Upper lobe of left lung (tissue), 6 donors: ENCODE results near the gene DGKQ. TPM values are rescaled to one million over a fixed set of nuclear protein-coding genes. Genes with fewer than 3 reads are reported as not detected.

ENCODE experiments used
- ATAC-seq, 2 donors: fragments of 200-7000 bp; cut with Tn5 transposase; one replicate each; pipeline ENCODE4 v1.9.1; 2022; ENCODE audit warnings: mild to moderate bottlenecking in 2 of 2, moderate library complexity in 2 of 2; ENCODE audit not compliant: low FRiP score in 2 of 2
- DNase-seq, 2 donors: peaks; one replicate each; pipeline ENCODE4 v3.0.0-alpha.2; 2019 to 2020
- H3K27ac ChIP-seq, 4 donors: fragments of 200-600 bp; sonication (generic); one replicate each; pipeline ENCODE4 v1.5.1; 2016 to 2019
- H3K27me3 ChIP-seq, 4 donors: fragments of 200-600 bp; sonication (generic); one replicate each; pipeline ENCODE4 v1.5.1; 2017 to 2019
- H3K36me3 ChIP-seq, 4 donors: fragments of 200-600 bp; sonication (generic); one replicate each; pipeline ENCODE4 v1.5.1; 2016 to 2019
- H3K4me1 ChIP-seq, 4 donors: fragments of 200-600 bp; sonication (generic); one replicate each; pipeline ENCODE4 v1.5.1; 2018 to 2019
- H3K4me3 ChIP-seq, 4 donors: fragments of 200-600 bp; sonication (generic); one replicate each; pipeline ENCODE4 v1.5.1; 2017 to 2019; ENCODE audit warnings: mild to moderate bottlenecking in 2 of 4, moderate library complexity in 1 of 4
- H3K9me3 ChIP-seq, 4 donors: fragments of 200-600 bp; sonication (generic); one replicate each; pipeline ENCODE4 v1.5.1; 2018 to 2019
- CTCF ChIP-seq, 6 experiments: fragments of 450-650 bp in 4 of 6; fragments of 200-600 bp in 2 of 6; sonication (generic) in 2 of 6; IDR thresholded peaks; one replicate each; pipeline ENCODE4 v1.5.1; 2016 to 2019; ENCODE audit warnings: antibody characterized with exemption in 6 of 6
- EP300 ChIP-seq, 4 donors: sonication (generic); formaldehyde crosslinking; IDR thresholded peaks; one replicate each; pipeline ENCODE4 v1.5.1; 2017; ENCODE audit warnings: antibody characterized with exemption in 4 of 4, control low read depth in 2 of 4
- POLR2A ChIP-seq, 4 donors: fragments of 450-650 bp; IDR thresholded peaks; one replicate each; pipeline ENCODE4 v1.5.1; 2016 to 2017; ENCODE audit warnings: antibody characterized with exemption in 4 of 4, mild to moderate bottlenecking in 2 of 4
- POLR2AphosphoS5 ChIP-seq, 2 donors: sonication (generic); formaldehyde crosslinking; IDR thresholded peaks; one replicate each; pipeline ENCODE4 v1.5.1; 2017; ENCODE audit warnings: antibody characterized with exemption in 2 of 2
- WGBS, 2 donors: methylation state at CpG; one replicate each; pipeline ENCODE4 v1.1.5; 2017 to 2018; 5-methylcytosine and 5-hydroxymethylcytosine counted together
- total RNA-seq, 6 donors: library from RNA; depleted of rRNA in 4 of 6; stranded (reverse); fragments of >200 nt in 4 of 6; gene quantifications; one replicate each; pipeline versions ENCODE4 v1.1.0 to v1.2.1, GENCODE V29; 2016 to 2021
- donor health status: DM: no; HTN: no; CAD: no; lungs with moderate emphysema.
- donor health status: DM: no; HTN: yes; CAD: no; lungs with severe emphysema.

The DGKQ gene
- total RNA-seq, 6 donors from 2014 or later: 10.7 to 36.7 (median 17.5) TPM

GRCh38 chr4:909821-910220 lies 63.5 kb downstream of the DGKQ start:
- peaks cover 0 to 42% (median 31%) of the 10 kb centered on the region in 4 donors for H3K36me3 ChIP-seq
- peak in 1 of 2 donors; percentile 59 for DNase-seq
- ATAC-seq: no peak

GRCh38 chr4:909131-909571 lies 64.2 kb downstream of the DGKQ start:
- peaks cover 7 to 35% (median 29%) of the 10 kb centered on the region in 4 donors for H3K4me1 ChIP-seq
- H3K27ac ChIP-seq: no peak overlapping the region
- H3K27me3 ChIP-seq: no peaks in the 10 kb centered on the region
- 95 to 97% methylated on average over 26 of the region's 26 CpGs for WGBS, 2 donors
- TF ChIP-seq POLR2AphosphoS5 (IDR thresholded peaks at IDR 0.05): no peak
- no peak for TF ChIP-seq EP300 (IDR thresholded peaks at IDR 0.05)
- no peak for TF ChIP-seq POLR2A (IDR thresholded peaks at IDR 0.05)
- TF ChIP-seq CTCF (IDR thresholded peaks at IDR 0.05): no peak
- peaks cover 0 to 48% (median 34%) of the 10 kb centered on the region in 4 donors for H3K36me3 ChIP-seq
- H3K9me3 ChIP-seq: no peaks in the 10 kb centered on the region
- peak in 1 of 2 donors; percentile 74 for DNase-seq
- ATAC-seq: no peak
- H3K4me3 ChIP-seq: no peak overlapping the region

More at GRCh38 chr4:909821-910220, 63.5 kb downstream of the DGKQ start:
- no peak overlapping the region for H3K4me3 ChIP-seq
- H3K27ac ChIP-seq: peak overlapping the region in 1 of 4 donors; percentile 87
- H3K9me3 ChIP-seq: no peaks in the 10 kb centered on the region
- WGBS, 2 donors: 94 to 96% methylated on average over 8 to 11 of the region's 12 CpGs
- peaks cover 7 to 39% (median 31%) of the 10 kb centered on the region in 4 donors for H3K4me1 ChIP-seq
- TF ChIP-seq EP300 (IDR thresholded peaks at IDR 0.05) (no peak), POLR2A (IDR thresholded peaks at IDR 0.05) (no peak), POLR2AphosphoS5 (IDR thresholded peaks at IDR 0.05) (no peak), CTCF (IDR thresholded peaks at IDR 0.05) (no peak)
- H3K27me3 ChIP-seq: no peaks in the 10 kb centered on the region

Other genes with a start within 250 kb of the DGKQ start
- 1 to 10 TPM in 5 of 6 donors, under 1 TPM in 1; 0.61 to 4.2 (median 1.8) TPM for gene CPLX1, start 147.4 kb downstream of the DGKQ start, total RNA-seq
- 100 to 1,000 TPM; 116 to 380 (median 154) TPM for gene GAK, start 41.3 kb downstream of the DGKQ start, total RNA-seq
- gene TMEM175, start 41.1 kb downstream of the DGKQ start, total RNA-seq: 100 to 1,000 TPM in 1 of 6 donors, 10 to 100 TPM in 5; 24.6 to 126 (median 41.8) TPM
- gene IDUA, start 13.5 kb upstream of the DGKQ start, total RNA-seq: 100 to 1,000 TPM in 1 of 6 donors, 10 to 100 TPM in 5; 13.5 to 152 (median 55.9) TPM
- 1 to 10 TPM in 1 of 6 donors, under 1 TPM in 5; 0.39 to 2.1 (median 0.68) TPM for gene SLC26A1, start 19.8 kb upstream of the DGKQ start, total RNA-seq
- gene FGFRL1, start 38.1 kb upstream of the DGKQ start, total RNA-seq: 10 to 100 TPM; 21.0 to 32.4 (median 25.6) TPM
- gene RNF212, start 140.0 kb upstream of the DGKQ start, total RNA-seq: 10 to 100 TPM in 1 of 6 donors, 1 to 10 TPM in 5; 2.7 to 14.7 (median 5.3) TPM
- gene SPON2, start 199.0 kb upstream of the DGKQ start, total RNA-seq: 10 to 100 TPM; 23.2 to 81.3 (median 50.8) TPM